ENCODE measurements around the gene CBARP. TPM values are rescaled to one million over a fixed set of nuclear protein-coding genes. Genes with fewer than 3 reads are reported as not detected.

The CBARP gene
- total RNA-seq, 1 experiment from 2014 or later = 13.3 TPM

GRCh38 chr19:1281569-1282287 lies 43.9 kb upstream of the CBARP start:
- ChIA-PET CTCF (no interaction called here), POLR2A (ENCODE audit: low non-redundant PET) (no interaction called here)
- Histone ChIP-seq H3K9me3 (ENCODE audit: low read depth, low read length, poor library complexity, severe bottlenecking) (no peaks in the 10 kb centered on the region), H3K4me1 (ENCODE audit: insufficient read depth, low read length, poor library complexity, severe bottlenecking) (peaks cover 4% of the 10 kb centered on the region), H3K27me3 (replicated peaks; ENCODE audit: insufficient read depth, low read depth, low read length, poor library complexity) (peaks cover 18% of the 10 kb centered on the region), H3K4me3 (ENCODE audit: low read depth, low read length, poor library complexity, severe bottlenecking) (no peak overlapping the region), H3K27ac (ENCODE audit: low read depth, low read length, poor library complexity, severe bottlenecking) (no peak overlapping the region), H3K36me3 (ENCODE audit: insufficient read depth, low read length, poor library complexity, severe bottlenecking) (peaks cover 9% of the 10 kb centered on the region)
- no peak for DNase-seq (ENCODE audit: low spot score)
- intact Hi-C loops (cut with micrococcal nuclease; ENCODE audit: unreplicated experiment) = no loop called here
- no TSS peak for BruUV-seq (replicated peaks)
- TF ChIP-seq CTCF (conservative IDR thresholded peaks at IDR 0.05; ENCODE audit: low read depth, low read length) (no peak), EZH2 (IDR thresholded peaks at IDR 0.05; ENCODE audit: borderline replicate concordance, low read depth, low read length, poor library complexity, severe bottlenecking) (no peak)

GRCh38 chr19:1280636-1281568 lies 43.1 kb upstream of the CBARP start:
- no peak overlapping the region for H3K27ac ChIP-seq (ENCODE audit: low read depth, low read length, poor library complexity, severe bottlenecking)
- ChIA-PET CTCF (interaction anchor here (1.4 kb wide), 1 partner anchor 91 kb away, joined by 7 read pairs; no protein-coding TSS in a partner anchor), POLR2A (ENCODE audit: low non-redundant PET) (no interaction called here)
- peaks cover 13% of the 10 kb centered on the region for H3K27me3 ChIP-seq (replicated peaks; ENCODE audit: insufficient read depth, low read depth, low read length, poor library complexity)
- TF ChIP-seq EZH2 (IDR thresholded peaks at IDR 0.05; ENCODE audit: borderline replicate concordance, low read depth, low read length, poor library complexity, severe bottlenecking) (no peak), CTCF (conservative IDR thresholded peaks at IDR 0.05; ENCODE audit: low read depth, low read length) (no peak)
- H3K9me3 ChIP-seq (ENCODE audit: low read depth, low read length, poor library complexity, severe bottlenecking) = no peaks in the 10 kb centered on the region
- BruUV-seq (replicated peaks) = no TSS peak
- no peak for DNase-seq (ENCODE audit: low spot score)
- H3K4me1 ChIP-seq (ENCODE audit: insufficient read depth, low read length, poor library complexity, severe bottlenecking) = peaks cover 5% of the 10 kb centered on the region
- no peak overlapping the region for H3K4me3 ChIP-seq (ENCODE audit: low read depth, low read length, poor library complexity, severe bottlenecking)
- intact Hi-C loops (cut with micrococcal nuclease; ENCODE audit: unreplicated experiment) = no loop called here
- H3K36me3 ChIP-seq (ENCODE audit: insufficient read depth, low read length, poor library complexity, severe bottlenecking) = peaks cover 9% of the 10 kb centered on the region

GRCh38 chr19:1279782-1280341 lies 42.1 kb upstream of the CBARP start:
- peak; percentile 87 for DNase-seq (ENCODE audit: low spot score)
- TF ChIP-seq CTCF (conservative IDR thresholded peaks at IDR 0.05; ENCODE audit: low read depth, low read length) (peak; percentile 96), EZH2 (IDR thresholded peaks at IDR 0.05; ENCODE audit: borderline replicate concordance, low read depth, low read length, poor library complexity, severe bottlenecking) (no peak)
- peaks cover 7% of the 10 kb centered on the region for H3K4me1 ChIP-seq (ENCODE audit: insufficient read depth, low read length, poor library complexity, severe bottlenecking)
- ChIA-PET CTCF (interaction anchor here (0.6 to 2.0 kb wide), 6 partner anchors 12 to 103 kb away, joined by 3 to 10 read pairs (median 6); no protein-coding TSS in a partner anchor), POLR2A (ENCODE audit: low non-redundant PET) (no interaction called here)
- BruUV-seq (replicated peaks) = no TSS peak
- H3K27ac ChIP-seq (ENCODE audit: low read depth, low read length, poor library complexity, severe bottlenecking) = no peak overlapping the region
- no peak overlapping the region for H3K4me3 ChIP-seq (ENCODE audit: low read depth, low read length, poor library complexity, severe bottlenecking)
- H3K36me3 ChIP-seq (ENCODE audit: insufficient read depth, low read length, poor library complexity, severe bottlenecking) = peaks cover 9% of the 10 kb centered on the region
- intact Hi-C loops (cut with micrococcal nuclease; ENCODE audit: unreplicated experiment) = loop anchor here (1.0 to 10.0 kb wide), 3 partner anchors 92 to 315 kb away; partner anchors contain the start of gene MBD3
- peaks cover 6% of the 10 kb centered on the region for H3K27me3 ChIP-seq (replicated peaks; ENCODE audit: insufficient read depth, low read depth, low read length, poor library complexity)
- H3K9me3 ChIP-seq (ENCODE audit: low read depth, low read length, poor library complexity, severe bottlenecking) = no peaks in the 10 kb centered on the region
